C4-2B (cell line): Measurements from ENCODE around the gene WTIP.

Source experiments
- ZFX ChIP-seq: fragments of 450-650 bp; IDR thresholded peaks from 2 replicates; pipeline ENCODE4 v1.6.1; 2017
- TF ChIP-seq, protein P1 (sequence below): fragments of 450-650 bp; conservative IDR thresholded peaks from 2 replicates; pipeline ENCODE4 v1.5.1; 2017; ENCODE audit warnings: mild to moderate bottlenecking

DNA sequence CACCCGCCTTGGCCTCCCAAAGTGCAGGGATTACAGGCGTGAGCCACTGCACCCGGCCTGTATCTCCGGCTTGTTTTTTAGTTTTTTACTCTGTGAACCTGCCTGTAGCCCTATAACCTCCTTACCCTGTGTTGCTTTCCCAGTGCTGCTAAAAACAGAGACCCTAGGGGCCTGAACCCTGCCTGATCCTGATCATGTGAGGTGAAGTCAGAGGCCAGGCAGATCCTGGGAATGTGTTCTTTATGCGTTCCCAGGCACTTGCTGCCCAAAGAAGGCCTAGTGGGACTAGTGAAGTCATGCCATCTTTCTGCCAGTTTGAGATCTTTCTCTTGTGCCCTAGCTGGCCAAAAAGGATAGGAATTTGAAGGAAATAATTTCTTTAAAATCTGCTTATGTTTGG lies 48.8 kb upstream of the WTIP start:
- TF ChIP-seq, protein P1, sequence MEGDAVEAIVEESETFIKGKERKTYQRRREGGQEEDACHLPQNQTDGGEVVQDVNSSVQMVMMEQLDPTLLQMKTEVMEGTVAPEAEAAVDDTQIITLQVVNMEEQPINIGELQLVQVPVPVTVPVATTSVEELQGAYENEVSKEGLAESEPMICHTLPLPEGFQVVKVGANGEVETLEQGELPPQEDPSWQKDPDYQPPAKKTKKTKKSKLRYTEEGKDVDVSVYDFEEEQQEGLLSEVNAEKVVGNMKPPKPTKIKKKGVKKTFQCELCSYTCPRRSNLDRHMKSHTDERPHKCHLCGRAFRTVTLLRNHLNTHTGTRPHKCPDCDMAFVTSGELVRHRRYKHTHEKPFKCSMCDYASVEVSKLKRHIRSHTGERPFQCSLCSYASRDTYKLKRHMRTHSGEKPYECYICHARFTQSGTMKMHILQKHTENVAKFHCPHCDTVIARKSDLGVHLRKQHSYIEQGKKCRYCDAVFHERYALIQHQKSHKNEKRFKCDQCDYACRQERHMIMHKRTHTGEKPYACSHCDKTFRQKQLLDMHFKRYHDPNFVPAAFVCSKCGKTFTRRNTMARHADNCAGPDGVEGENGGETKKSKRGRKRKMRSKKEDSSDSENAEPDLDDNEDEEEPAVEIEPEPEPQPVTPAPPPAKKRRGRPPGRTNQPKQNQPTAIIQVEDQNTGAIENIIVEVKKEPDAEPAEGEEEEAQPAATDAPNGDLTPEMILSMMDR, result no peak
- no peak for TF ChIP-seq ZFX
